Measurements from ENCODE around the gene SNRK.

Gene SNRK

GRCh38 chr3:43279082-43279481 lies 7.3 kb upstream of the SNRK start:
- no peak for TF ChIP-seq TAF1 (IDR thresholded peaks at IDR 0.05; ENCODE audit: borderline replicate concordance, low read depth, low read length)
- no peak for TF ChIP-seq POLR2A (IDR thresholded peaks at IDR 0.05; ENCODE audit: low read depth, low read length)
- no peak for TF ChIP-seq POLR2AphosphoS5 (IDR thresholded peaks at IDR 0.05; ENCODE audit: low read depth, low read length)
- DNase-seq (ENCODE audit: insufficient read length) (no peak), FAIRE-seq (no peak)

DNA sequence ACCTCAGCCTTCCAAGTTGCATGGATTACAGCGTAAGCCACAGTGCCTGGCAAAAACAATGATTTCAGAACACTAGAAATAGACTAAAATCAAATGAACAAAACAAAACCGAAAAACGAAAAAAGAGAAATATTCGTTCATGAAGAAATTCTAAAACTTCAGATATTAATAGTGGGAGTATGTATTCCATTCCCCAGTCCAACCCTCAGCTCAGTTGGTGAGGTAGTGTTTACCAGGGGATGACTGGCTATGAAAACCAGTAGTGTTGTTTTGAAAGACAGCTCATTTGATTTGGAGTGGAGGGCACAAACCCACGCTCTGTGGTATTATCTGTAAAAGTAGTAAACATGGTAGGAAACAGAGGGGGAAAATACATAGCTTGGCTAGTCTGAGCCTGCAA lies 6.8 kb upstream of the SNRK start:
- FAIRE-seq (no peak), DNase-seq (ENCODE audit: insufficient read length) (no peak)
- no peak for TF ChIP-seq POLR2AphosphoS5 (IDR thresholded peaks at IDR 0.05; ENCODE audit: low read depth, low read length)
- TF ChIP-seq TAF1 (IDR thresholded peaks at IDR 0.05; ENCODE audit: borderline replicate concordance, low read depth, low read length) = no peak
- no peak for TF ChIP-seq POLR2A (IDR thresholded peaks at IDR 0.05; ENCODE audit: low read depth, low read length)

DNA sequence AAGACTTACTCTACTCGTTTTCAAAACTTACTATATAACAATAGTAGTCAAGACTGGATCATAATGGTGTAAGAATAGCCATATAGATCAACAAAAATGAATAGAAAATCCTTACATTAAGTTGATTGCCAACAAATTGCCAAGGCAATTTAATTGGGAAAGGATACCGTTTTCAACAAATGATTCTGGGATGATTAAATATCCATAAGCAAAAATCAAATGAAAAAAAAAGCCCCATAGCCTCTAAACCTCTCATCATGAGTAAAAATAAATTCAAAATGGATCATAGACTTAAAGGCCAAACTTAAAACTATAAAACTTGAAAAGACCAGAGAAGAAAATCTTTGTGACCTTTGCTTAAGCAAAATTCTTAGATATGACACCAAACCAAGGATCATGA lies 5.3 kb upstream of the SNRK start:
- FAIRE-seq (no peak), DNase-seq (ENCODE audit: insufficient read length) (no peak)
- TF ChIP-seq TAF1 (IDR thresholded peaks at IDR 0.05; ENCODE audit: borderline replicate concordance, low read depth, low read length) (no peak), POLR2A (IDR thresholded peaks at IDR 0.05; ENCODE audit: low read depth, low read length) (no peak), POLR2AphosphoS5 (IDR thresholded peaks at IDR 0.05; ENCODE audit: low read depth, low read length) (no peak)

- FAIRE-seq (no peak), DNase-seq (ENCODE audit: insufficient read length) (no peak)
- TF ChIP-seq POLR2AphosphoS5 (IDR thresholded peaks at IDR 0.05; ENCODE audit: low read depth, low read length) = no peak
- no peak for TF ChIP-seq TAF1 (IDR thresholded peaks at IDR 0.05; ENCODE audit: borderline replicate concordance, low read depth, low read length)
- TF ChIP-seq POLR2A (IDR thresholded peaks at IDR 0.05; ENCODE audit: low read depth, low read length) = no peak
Observed at GRCh38 chr3:43284171-43284570, 2.2 kb upstream of the SNRK start.

DNA sequence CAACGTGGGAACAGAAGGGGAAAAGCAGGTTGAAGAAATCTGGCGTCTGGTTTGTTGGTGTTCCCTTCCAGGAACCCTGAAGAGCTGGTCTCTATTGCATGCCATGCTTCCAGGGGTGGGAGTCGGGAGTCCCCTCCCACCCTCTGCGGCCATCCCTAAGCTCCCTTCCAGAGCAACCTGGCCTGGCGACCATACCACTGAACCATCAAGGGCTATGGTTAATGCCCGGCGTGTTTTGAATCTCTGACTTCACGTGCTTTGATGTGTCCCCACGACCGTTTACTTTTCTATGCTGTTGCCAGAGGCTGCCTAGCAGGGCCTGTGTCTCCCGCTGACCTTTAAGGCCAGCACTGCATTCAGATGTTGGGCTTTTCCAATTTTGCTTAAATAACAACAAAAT lies 696 bp upstream of the SNRK start:
- DNase-seq (ENCODE audit: insufficient read length) (no peak), FAIRE-seq (no peak)
- TF ChIP-seq TAF1 (IDR thresholded peaks at IDR 0.05; ENCODE audit: borderline replicate concordance, low read depth, low read length) = no peak

DNA sequence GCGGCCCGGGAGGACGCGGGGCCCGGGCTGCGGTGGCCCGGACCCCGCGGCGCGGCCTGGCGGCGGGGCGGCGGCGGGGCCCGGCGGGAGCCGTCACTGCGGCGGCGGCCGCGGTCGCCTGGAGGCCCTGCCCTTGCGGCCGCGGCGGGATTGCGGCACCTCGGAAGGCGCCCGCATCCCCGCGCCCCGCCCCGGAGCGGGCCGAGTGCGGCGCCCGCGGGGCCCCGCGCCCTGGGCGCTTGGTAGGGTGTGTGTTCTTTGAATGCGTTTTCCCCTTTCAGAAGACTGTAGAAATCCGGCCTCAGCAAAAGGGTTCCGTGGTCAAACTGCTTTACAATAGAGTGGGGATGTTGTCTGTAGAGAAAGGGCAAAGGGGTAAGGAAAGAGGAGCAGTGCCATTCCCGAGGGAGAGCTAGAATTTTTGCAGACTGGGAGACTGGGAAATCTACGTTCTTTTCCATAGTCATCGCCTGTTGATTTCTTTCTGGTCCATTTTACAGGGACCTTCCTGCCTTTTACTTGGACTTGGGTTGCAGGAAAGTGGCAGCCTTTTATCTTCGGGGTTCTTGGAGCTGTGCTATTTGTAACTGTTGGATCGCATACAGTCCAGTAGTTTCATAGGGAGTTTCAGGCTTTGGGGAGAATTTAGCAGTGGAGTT lies 630 bp downstream of the SNRK start:
- TF ChIP-seq POLR2A (IDR thresholded peaks at IDR 0.05; ENCODE audit: low read depth, low read length) (no peak), POLR2AphosphoS5 (IDR thresholded peaks at IDR 0.05; ENCODE audit: low read depth, low read length) (no peak), TAF1 (IDR thresholded peaks at IDR 0.05; ENCODE audit: borderline replicate concordance, low read depth, low read length) (no peak)
- FAIRE-seq (no peak), DNase-seq (ENCODE audit: insufficient read length) (peak; percentile 39)

- TF ChIP-seq POLR2AphosphoS5 (IDR thresholded peaks at IDR 0.05; ENCODE audit: low read depth, low read length) (no peak), POLR2A (IDR thresholded peaks at IDR 0.05; ENCODE audit: low read depth, low read length) (no peak), TAF1 (IDR thresholded peaks at IDR 0.05; ENCODE audit: borderline replicate concordance, low read depth, low read length) (no peak)
- no peak for DNase-seq (ENCODE audit: insufficient read length)
- peak; percentile 53 for FAIRE-seq
Observed at GRCh38 chr3:43287500-43287873, 1.1 kb downstream of the SNRK start.

DNA sequence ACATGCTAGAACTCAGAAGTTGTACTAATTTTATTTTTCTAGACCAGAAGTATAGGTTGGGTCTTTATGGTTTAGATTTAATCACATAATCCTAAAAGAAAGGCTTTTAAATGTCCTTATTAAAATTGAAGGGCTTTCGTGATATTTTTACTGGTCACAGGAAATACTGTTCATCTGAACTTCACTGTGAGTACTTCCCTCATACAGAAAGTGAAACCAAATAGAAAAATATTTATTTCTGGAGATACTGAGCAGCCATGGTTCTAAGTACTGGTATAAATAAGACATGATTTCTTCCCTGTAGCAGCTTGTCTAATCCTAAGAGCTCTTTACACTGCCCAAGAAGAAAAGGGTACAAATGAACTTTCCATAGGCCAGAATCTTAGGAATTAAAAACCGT lies 2.0 kb downstream of the SNRK start:
- no peak for TF ChIP-seq POLR2AphosphoS5 (IDR thresholded peaks at IDR 0.05; ENCODE audit: low read depth, low read length)
- TF ChIP-seq POLR2A (IDR thresholded peaks at IDR 0.05; ENCODE audit: low read depth, low read length) = no peak
- no peak for TF ChIP-seq TAF1 (IDR thresholded peaks at IDR 0.05; ENCODE audit: borderline replicate concordance, low read depth, low read length)
- DNase-seq (ENCODE audit: insufficient read length) (no peak), FAIRE-seq (peak; percentile 21)

- DNase-seq (ENCODE audit: insufficient read length) (no peak), FAIRE-seq (peak; percentile 78)
- TF ChIP-seq POLR2AphosphoS5 (IDR thresholded peaks at IDR 0.05; ENCODE audit: low read depth, low read length) (no peak), POLR2A (IDR thresholded peaks at IDR 0.05; ENCODE audit: low read depth, low read length) (no peak), TAF1 (IDR thresholded peaks at IDR 0.05; ENCODE audit: borderline replicate concordance, low read depth, low read length) (no peak)
Observed at GRCh38 chr3:43288850-43289249, 2.5 kb downstream of the SNRK start.

DNA sequence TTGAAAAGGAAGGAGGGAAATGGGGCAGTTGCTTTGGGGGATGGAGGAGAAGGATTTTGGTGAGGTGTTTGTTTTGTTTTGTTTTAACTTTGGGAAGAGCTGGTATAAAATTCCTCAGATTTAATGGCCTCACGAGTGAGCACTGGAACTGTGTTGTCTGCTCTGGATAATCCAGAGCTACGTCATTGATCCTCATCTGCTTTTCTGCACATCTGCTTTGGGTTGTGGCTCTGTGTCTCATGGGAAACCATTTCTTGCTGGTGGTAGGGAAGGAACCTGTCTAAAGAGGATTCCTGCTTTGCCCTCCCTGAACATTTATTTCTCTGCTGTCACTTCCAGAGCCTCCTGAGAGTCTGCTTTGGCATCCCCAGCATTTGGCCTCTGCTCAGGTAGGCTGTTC lies 3.1 kb downstream of the SNRK start:
- TF ChIP-seq POLR2AphosphoS5 (IDR thresholded peaks at IDR 0.05; ENCODE audit: low read depth, low read length) (no peak), POLR2A (IDR thresholded peaks at IDR 0.05; ENCODE audit: low read depth, low read length) (no peak), TAF1 (IDR thresholded peaks at IDR 0.05; ENCODE audit: borderline replicate concordance, low read depth, low read length) (no peak)
- peak; percentile 53 for FAIRE-seq
- DNase-seq (ENCODE audit: insufficient read length) = no peak

- no peak for DNase-seq (ENCODE audit: insufficient read length)
- FAIRE-seq = peak; percentile 81
- TF ChIP-seq POLR2A (IDR thresholded peaks at IDR 0.05; ENCODE audit: low read depth, low read length) (no peak), TAF1 (IDR thresholded peaks at IDR 0.05; ENCODE audit: borderline replicate concordance, low read depth, low read length) (no peak), POLR2AphosphoS5 (IDR thresholded peaks at IDR 0.05; ENCODE audit: low read depth, low read length) (no peak)
Observed at GRCh38 chr3:43289841-43290470, 3.6 kb downstream of the SNRK start.

GRCh38 chr3:43290956-43291355 lies 4.6 kb downstream of the SNRK start:
- peak; percentile 85 for FAIRE-seq
- DNase-seq (ENCODE audit: insufficient read length) = no peak
- TF ChIP-seq POLR2A (IDR thresholded peaks at IDR 0.05; ENCODE audit: low read depth, low read length) (no peak), TAF1 (IDR thresholded peaks at IDR 0.05; ENCODE audit: borderline replicate concordance, low read depth, low read length) (no peak), POLR2AphosphoS5 (IDR thresholded peaks at IDR 0.05; ENCODE audit: low read depth, low read length) (no peak)

Data from GM12892 (cell line).